GM21526 (cell line): ENCODE results near the gene CYP11A1.

Experiments used
- ATAC-seq: cut with Tn5 transposase; IDR thresholded peaks from one replicate; pipeline ENCODE4 v1.9.1; 2021; ENCODE audit warnings: moderate library complexity; ENCODE audit not compliant: unreplicated experiment, low FRiP score

The CYP11A1 gene

GRCh38 chr15:74330861-74331408 is 36.5 kb downstream of the CYP11A1 start:
- ATAC-seq = no peak

GRCh38 chr15:74328331-74329056 is 39.0 kb downstream of the CYP11A1 start:
- ATAC-seq = no peak

- ATAC-seq = no peak
Observed at GRCh38 chr15:74327756-74328155, 39.7 kb downstream of the CYP11A1 start.

- no peak for ATAC-seq
Observed at GRCh38 chr15:74326746-74327145, 40.7 kb downstream of the CYP11A1 start.

- no peak for ATAC-seq
Observed at GRCh38 chr15:74324714-74325113, 42.7 kb downstream of the CYP11A1 start.

GRCh38 chr15:74322558-74323180 is 44.8 kb downstream of the CYP11A1 start:
- no peak for ATAC-seq

GRCh38 chr15:74320352-74321247 is 46.8 kb downstream of the CYP11A1 start:
- no peak for ATAC-seq

GRCh38 chr15:74319596-74320351 is 47.7 kb downstream of the CYP11A1 start:
- ATAC-seq = no peak

GRCh38 chr15:74319138-74319460 is 48.3 kb downstream of the CYP11A1 start:
- no peak for ATAC-seq

GRCh38 chr15:74318376-74319137 is 48.9 kb downstream of the CYP11A1 start:
- ATAC-seq = no peak

GRCh38 chr15:74317820-74318375 is 49.5 kb downstream of the CYP11A1 start:
- ATAC-seq = no peak

- no peak for ATAC-seq
Observed at GRCh38 chr15:74316141-74316540, 51.3 kb downstream of the CYP11A1 start.

GRCh38 chr15:74315626-74316025 is 51.8 kb downstream of the CYP11A1 start:
- ATAC-seq = no peak

- ATAC-seq = no peak
Observed at GRCh38 chr15:74314795-74315438, 52.5 kb downstream of the CYP11A1 start.

GRCh38 chr15:74313889-74314288 is 53.6 kb downstream of the CYP11A1 start:
- ATAC-seq = no peak

GRCh38 chr15:74312445-74313007 is 54.9 kb downstream of the CYP11A1 start:
- no peak for ATAC-seq

GRCh38 chr15:74311734-74312444 is 55.6 kb downstream of the CYP11A1 start:
- ATAC-seq = no peak
